IPS-15b (cell line): Measurements from ENCODE around the gene ELN.

ENCODE experiments used
- H3K27me3 ChIP-seq: one replicate; pipeline ENCODE4 v1.6.1; 2013; ENCODE audit warnings: low read length; ENCODE audit not compliant: control insufficient read depth, insufficient read depth
- H3K36me3 ChIP-seq: one replicate; pipeline ENCODE4 v1.6.1; 2013; ENCODE audit warnings: low read length; ENCODE audit not compliant: control insufficient read depth, insufficient read depth
- H3K4me1 ChIP-seq: one replicate; pipeline ENCODE4 v1.6.1; 2013; ENCODE audit warnings: mild to moderate bottlenecking, low read length; ENCODE audit not compliant: control insufficient read depth, insufficient read depth
- H3K4me3 ChIP-seq: one replicate; pipeline ENCODE4 v1.5.1; 2013; ENCODE audit warnings: low read depth, low read length
- H3K9ac ChIP-seq: one replicate; pipeline ENCODE4 v1.6.1; 2013; ENCODE audit warnings: low read depth, mild to moderate bottlenecking, low read length
- H3K9me3 ChIP-seq: one replicate; pipeline ENCODE4 v1.6.1; 2013; ENCODE audit warnings: mild to moderate bottlenecking, low read length; ENCODE audit not compliant: control insufficient read depth, insufficient read depth

ELN gene

DNA sequence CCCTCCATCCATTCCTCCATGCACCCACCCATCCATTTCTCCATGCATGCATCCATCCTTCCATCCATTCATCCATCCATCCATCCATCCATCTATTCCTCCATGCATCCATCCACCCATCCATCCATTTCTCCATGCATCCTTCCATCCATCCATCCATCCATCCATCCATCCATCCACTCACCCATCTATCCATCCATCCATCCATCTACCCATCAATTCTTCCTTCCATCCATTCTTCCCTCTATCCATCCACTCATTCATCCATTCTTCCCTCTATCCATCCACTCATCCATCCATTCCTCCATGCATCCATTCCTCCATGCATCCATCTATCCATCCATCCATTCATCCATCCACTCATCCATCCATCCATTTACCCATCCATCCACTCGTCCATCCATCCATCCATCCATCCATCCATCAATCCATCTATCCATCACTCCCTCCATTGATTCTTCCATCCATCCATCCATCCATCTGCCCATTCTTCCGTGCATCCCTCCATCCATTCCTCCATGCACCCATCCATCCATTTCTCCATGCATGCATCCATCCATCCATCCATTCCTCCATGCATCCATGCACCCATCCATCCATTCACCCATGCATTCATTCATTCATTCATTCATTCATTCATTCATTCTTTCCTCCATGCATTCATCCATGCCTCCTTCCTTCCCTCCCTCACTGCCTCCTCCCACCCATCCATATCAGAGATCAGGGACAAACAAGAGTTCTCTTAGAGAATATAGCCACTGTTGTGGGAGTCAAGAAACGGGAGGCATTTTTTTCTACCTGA is 22.2 kb downstream of the ELN start:
- H3K4me3 ChIP-seq: no peak overlapping the region
- no peaks in the 10 kb centered on the region for H3K9me3 ChIP-seq
- H3K27me3 ChIP-seq: no peaks in the 10 kb centered on the region
- no peaks in the 10 kb centered on the region for H3K4me1 ChIP-seq
- no peaks in the 10 kb centered on the region for H3K36me3 ChIP-seq
- H3K9ac ChIP-seq: no peak overlapping the region

DNA sequence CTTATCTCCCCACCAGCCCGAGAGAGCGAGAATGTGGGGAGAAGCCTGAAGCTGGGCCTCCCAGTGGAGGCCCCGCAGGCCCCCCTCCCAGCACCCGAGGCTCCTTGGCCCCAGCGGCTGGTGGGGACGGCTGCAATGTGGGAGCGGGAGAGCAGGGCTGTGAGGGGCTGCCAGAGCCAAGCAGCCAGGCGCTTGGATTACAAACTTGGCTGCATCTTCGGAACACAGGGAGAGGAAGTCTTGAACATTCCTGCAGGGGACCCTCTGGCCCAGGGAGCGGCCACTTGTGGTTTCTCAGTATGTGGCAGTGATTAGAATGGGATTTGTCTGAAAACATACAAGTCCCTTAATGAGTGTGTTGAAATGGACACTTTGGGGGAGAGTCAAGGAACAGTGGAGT is 23.2 kb downstream of the ELN start:
- Histone ChIP-seq H3K4me1 (no peaks in the 10 kb centered on the region), H3K9ac (no peak overlapping the region)

GRCh38 chr7:74051629-74052410 is 23.8 kb downstream of the ELN start:
- no peak overlapping the region for H3K9ac ChIP-seq
- H3K27me3 ChIP-seq: no peaks in the 10 kb centered on the region
- H3K9me3 ChIP-seq: no peaks in the 10 kb centered on the region
- H3K36me3 ChIP-seq: no peaks in the 10 kb centered on the region
- no peak overlapping the region for H3K4me3 ChIP-seq
- H3K4me1 ChIP-seq: no peaks in the 10 kb centered on the region

More for the DNA sequence above, 23.2 kb downstream of the ELN start:
- H3K4me3 ChIP-seq: no peak overlapping the region
- no peaks in the 10 kb centered on the region for H3K9me3 ChIP-seq
- H3K27me3 ChIP-seq: no peaks in the 10 kb centered on the region
- no peaks in the 10 kb centered on the region for H3K36me3 ChIP-seq

- Histone ChIP-seq H3K27me3 (no peaks in the 10 kb centered on the region), H3K4me1 (no peaks in the 10 kb centered on the region), H3K9ac (no peak overlapping the region), H3K9me3 (no peaks in the 10 kb centered on the region), H3K36me3 (no peaks in the 10 kb centered on the region), H3K4me3 (no peak overlapping the region)
Measured at GRCh38 chr7:74052628-74053027, 24.7 kb downstream of the ELN start.

DNA sequence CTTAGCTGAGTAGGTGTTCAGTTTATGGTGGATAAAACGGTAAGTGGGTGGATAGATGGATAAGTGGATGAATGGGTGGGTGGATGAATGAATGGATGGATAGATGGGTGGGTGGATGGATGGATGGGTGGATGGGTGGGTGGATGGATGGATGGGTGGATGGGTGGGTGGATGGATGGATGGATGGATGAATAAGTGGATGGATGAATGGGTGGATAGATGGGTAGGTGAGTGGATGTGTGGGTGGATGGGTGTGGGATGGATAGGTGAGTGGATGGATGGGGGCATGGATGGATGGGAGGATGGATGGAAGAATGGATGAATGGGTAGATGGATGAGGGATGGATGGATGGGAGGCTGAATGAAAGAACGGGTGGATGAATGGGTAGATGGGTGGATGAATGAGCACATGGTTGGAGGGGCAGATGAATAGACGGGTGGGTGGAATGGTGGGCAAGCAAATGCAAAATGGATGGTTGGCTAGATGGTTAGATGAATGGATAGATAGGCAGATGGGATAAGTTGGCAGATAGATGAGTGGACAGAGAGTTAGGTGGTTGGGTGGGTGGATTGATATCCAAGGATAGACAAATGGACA is 25.7 kb downstream of the ELN start:
- Histone ChIP-seq H3K9ac (no peak overlapping the region), H3K4me3 (no peak overlapping the region), H3K27me3 (no peaks in the 10 kb centered on the region), H3K4me1 (no peaks in the 10 kb centered on the region), H3K36me3 (no peaks in the 10 kb centered on the region), H3K9me3 (no peaks in the 10 kb centered on the region)

- Histone ChIP-seq H3K9ac (no peak overlapping the region), H3K27me3 (no peaks in the 10 kb centered on the region), H3K9me3 (no peaks in the 10 kb centered on the region), H3K4me1 (no peaks in the 10 kb centered on the region), H3K36me3 (no peaks in the 10 kb centered on the region), H3K4me3 (no peak overlapping the region)
Measured at GRCh38 chr7:74056096-74056915, 28.3 kb downstream of the ELN start.

DNA sequence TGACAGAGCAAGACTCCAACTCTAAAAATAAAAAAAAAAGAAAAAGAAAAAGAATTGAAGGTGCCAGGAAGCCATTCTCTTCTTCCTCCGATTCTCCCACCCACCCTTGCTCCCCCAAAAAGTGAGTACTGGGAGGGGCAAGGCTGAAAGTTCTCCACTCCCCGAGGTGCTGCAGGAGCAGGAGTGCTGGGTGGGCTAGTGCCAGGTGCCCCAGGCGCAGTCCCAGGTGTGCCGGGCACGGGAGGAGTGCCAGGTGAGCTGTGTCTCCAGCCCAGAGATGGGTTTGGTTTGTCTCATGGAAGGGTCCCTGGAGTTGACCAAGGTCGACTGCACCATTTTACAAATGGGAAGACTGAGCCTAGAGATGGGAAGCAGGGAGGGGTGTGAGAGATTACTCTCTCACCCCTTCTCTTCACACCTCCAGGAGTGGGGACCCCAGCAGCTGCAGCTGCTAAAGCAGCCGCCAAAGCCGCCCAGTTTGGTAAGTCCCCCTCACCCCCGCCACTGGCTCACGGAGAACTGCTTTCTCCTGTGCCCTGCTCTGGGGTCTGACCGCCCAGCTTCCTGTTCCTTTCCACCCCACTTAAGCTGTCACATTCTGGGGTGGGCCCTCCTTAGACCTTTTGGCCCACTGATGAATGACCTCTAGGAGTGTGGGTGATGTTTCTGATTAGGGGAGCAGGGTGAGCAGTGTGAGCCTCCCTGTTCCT is 29.4 kb downstream of the ELN start:
- H3K4me3 ChIP-seq: no peak overlapping the region
- no peaks in the 10 kb centered on the region for H3K9me3 ChIP-seq
- no peak overlapping the region for H3K9ac ChIP-seq
- no peaks in the 10 kb centered on the region for H3K36me3 ChIP-seq
- H3K27me3 ChIP-seq: no peaks in the 10 kb centered on the region
- no peaks in the 10 kb centered on the region for H3K4me1 ChIP-seq

- Histone ChIP-seq H3K9ac (no peak overlapping the region), H3K9me3 (no peaks in the 10 kb centered on the region), H3K36me3 (no peaks in the 10 kb centered on the region), H3K27me3 (no peaks in the 10 kb centered on the region), H3K4me1 (no peaks in the 10 kb centered on the region), H3K4me3 (no peak overlapping the region)
Measured at GRCh38 chr7:74057987-74058386, 30.0 kb downstream of the ELN start.

GRCh38 chr7:74058486-74058885 is 30.5 kb downstream of the ELN start:
- no peaks in the 10 kb centered on the region for H3K36me3 ChIP-seq
- H3K4me3 ChIP-seq: no peak overlapping the region
- H3K9ac ChIP-seq: no peak overlapping the region
- no peaks in the 10 kb centered on the region for H3K27me3 ChIP-seq
- no peaks in the 10 kb centered on the region for H3K9me3 ChIP-seq
- H3K4me1 ChIP-seq: no peaks in the 10 kb centered on the region

GRCh38 chr7:74059037-74059436 is 31.1 kb downstream of the ELN start:
- H3K4me1 ChIP-seq: no peaks in the 10 kb centered on the region
- no peaks in the 10 kb centered on the region for H3K36me3 ChIP-seq
- H3K4me3 ChIP-seq: no peak overlapping the region
- H3K9me3 ChIP-seq: no peaks in the 10 kb centered on the region
- H3K27me3 ChIP-seq: no peaks in the 10 kb centered on the region
- H3K9ac ChIP-seq: no peak overlapping the region
